ENCODE measurements around the gene FBXL19. TPM values are rescaled to one million over a fixed set of nuclear protein-coding genes. Genes with fewer than 3 reads are reported as not detected.

FBXL19 gene
- polyA plus RNA-seq, 1 donor from 2014 or later = 0.26 TPM

- peaks cover 0 to 8% (median 7%) of the 10 kb centered on the region in 3 donors for H3K4me1 Mint-ChIP-seq
- H3K27me3 Mint-ChIP-seq = no peaks in the 10 kb centered on the region
- H3K9me3 Mint-ChIP-seq = peaks cover 0 to 1% (median 0%) of the 10 kb centered on the region in 3 donors
- peak overlapping the region; percentile 92 to 100 (median 100) for H3K4me3 Mint-ChIP-seq
- peak overlapping the region; percentile 92 to 100 (median 99) for H3K27ac Mint-ChIP-seq
- H3K36me3 Mint-ChIP-seq = no peaks in the 10 kb centered on the region
Observed at GRCh38 chr16:30922960-30923535, 324 bp upstream of the FBXL19 start.

GRCh38 chr16:30924076-30924912 lies 922 bp downstream of the FBXL19 start:
- H3K4me1 Mint-ChIP-seq = peaks cover 0 to 10% (median 7%) of the 10 kb centered on the region in 3 donors
- no peaks in the 10 kb centered on the region for H3K36me3 Mint-ChIP-seq
- H3K27ac Mint-ChIP-seq = no peak overlapping the region
- H3K27me3 Mint-ChIP-seq = no peaks in the 10 kb centered on the region
- peaks cover 0 to 1% (median 0%) of the 10 kb centered on the region in 3 donors for H3K9me3 Mint-ChIP-seq
- peak overlapping the region; percentile 64 to 85 (median 76) for H3K4me3 Mint-ChIP-seq

GRCh38 chr16:30924913-30925631 lies 1.7 kb downstream of the FBXL19 start:
- peak overlapping the region; percentile 64 to 85 (median 72) for H3K4me3 Mint-ChIP-seq
- H3K27ac Mint-ChIP-seq = no peak overlapping the region
- no peaks in the 10 kb centered on the region for H3K36me3 Mint-ChIP-seq
- H3K27me3 Mint-ChIP-seq = no peaks in the 10 kb centered on the region
- peaks cover 0 to 1% (median 0%) of the 10 kb centered on the region in 3 donors for H3K9me3 Mint-ChIP-seq
- H3K4me1 Mint-ChIP-seq = peaks cover 0 to 10% (median 7%) of the 10 kb centered on the region in 3 donors

GRCh38 chr16:30925632-30925987 lies 2.2 kb downstream of the FBXL19 start:
- Mint-ChIP-seq H3K4me1 (peaks cover 0 to 10% (median 7%) of the 10 kb centered on the region in 3 donors), H3K27me3 (no peaks in the 10 kb centered on the region), H3K27ac (no peak overlapping the region), H3K9me3 (peaks cover 0 to 1% (median 0%) of the 10 kb centered on the region in 3 donors), H3K36me3 (no peaks in the 10 kb centered on the region), H3K4me3 (peak overlapping the region in 2 of 4 donors; percentile 68 to 69)

- H3K9me3 Mint-ChIP-seq = no peaks in the 10 kb centered on the region
- no peak overlapping the region for H3K27ac Mint-ChIP-seq
- no peaks in the 10 kb centered on the region for H3K36me3 Mint-ChIP-seq
- no peaks in the 10 kb centered on the region for H3K27me3 Mint-ChIP-seq
- H3K4me3 Mint-ChIP-seq = peak overlapping the region in 2 of 4 donors; percentile 68 to 69
- peaks cover 0 to 8% (median 7%) of the 10 kb centered on the region in 3 donors for H3K4me1 Mint-ChIP-seq
Observed at GRCh38 chr16:30925995-30926811, 2.8 kb downstream of the FBXL19 start.

- no peak overlapping the region for H3K27ac Mint-ChIP-seq
- no peaks in the 10 kb centered on the region for H3K36me3 Mint-ChIP-seq
- no peaks in the 10 kb centered on the region for H3K9me3 Mint-ChIP-seq
- H3K4me1 Mint-ChIP-seq = peaks cover 0 to 7% (median 4%) of the 10 kb centered on the region in 3 donors
- no peaks in the 10 kb centered on the region for H3K27me3 Mint-ChIP-seq
- H3K4me3 Mint-ChIP-seq = peak overlapping the region in 1 of 4 donors; percentile 68
Observed at GRCh38 chr16:30926937-30927788, 3.8 kb downstream of the FBXL19 start.

GRCh38 chr16:30927789-30928378 lies 4.5 kb downstream of the FBXL19 start:
- no peaks in the 10 kb centered on the region for H3K36me3 Mint-ChIP-seq
- no peaks in the 10 kb centered on the region for H3K27me3 Mint-ChIP-seq
- H3K4me3 Mint-ChIP-seq = peak overlapping the region in 1 of 4 donors; percentile 35
- H3K4me1 Mint-ChIP-seq = peaks cover 0 to 7% (median 4%) of the 10 kb centered on the region in 3 donors
- peak overlapping the region in 1 of 3 donors; percentile 74 for H3K27ac Mint-ChIP-seq
- H3K9me3 Mint-ChIP-seq = no peaks in the 10 kb centered on the region

- H3K27me3 Mint-ChIP-seq = no peaks in the 10 kb centered on the region
- no peaks in the 10 kb centered on the region for H3K9me3 Mint-ChIP-seq
- peak overlapping the region in 1 of 4 donors; percentile 35 for H3K4me3 Mint-ChIP-seq
- no peaks in the 10 kb centered on the region for H3K36me3 Mint-ChIP-seq
- H3K4me1 Mint-ChIP-seq = peaks cover 0 to 6% (median 4%) of the 10 kb centered on the region in 3 donors
- H3K27ac Mint-ChIP-seq = peak overlapping the region in 1 of 3 donors; percentile 74
Observed at GRCh38 chr16:30928390-30928789, 5.0 kb downstream of the FBXL19 start.

GRCh38 chr16:30929167-30929566 lies 5.8 kb downstream of the FBXL19 start:
- Mint-ChIP-seq H3K9me3 (no peaks in the 10 kb centered on the region), H3K36me3 (no peaks in the 10 kb centered on the region), H3K4me3 (peak overlapping the region in 1 of 4 donors; percentile 52), H3K27ac (no peak overlapping the region), H3K4me1 (peaks cover 0 to 6% (median 4%) of the 10 kb centered on the region in 3 donors), H3K27me3 (no peaks in the 10 kb centered on the region)

- no peaks in the 10 kb centered on the region for H3K9me3 Mint-ChIP-seq
- no peak overlapping the region for H3K4me3 Mint-ChIP-seq
- no peaks in the 10 kb centered on the region for H3K36me3 Mint-ChIP-seq
- H3K4me1 Mint-ChIP-seq = peaks cover 0 to 5% (median 2%) of the 10 kb centered on the region in 3 donors
- no peaks in the 10 kb centered on the region for H3K27me3 Mint-ChIP-seq
- no peak overlapping the region for H3K27ac Mint-ChIP-seq
Observed at GRCh38 chr16:30930160-30930571, 6.8 kb downstream of the FBXL19 start.

- H3K36me3 Mint-ChIP-seq = no peaks in the 10 kb centered on the region
- H3K4me1 Mint-ChIP-seq = peaks cover 0 to 5% (median 3%) of the 10 kb centered on the region in 3 donors
- H3K27ac Mint-ChIP-seq = peak overlapping the region in 1 of 3 donors; percentile 31
- no peaks in the 10 kb centered on the region for H3K9me3 Mint-ChIP-seq
- H3K27me3 Mint-ChIP-seq = no peaks in the 10 kb centered on the region
- H3K4me3 Mint-ChIP-seq = peak overlapping the region in 1 of 4 donors; percentile 36
Observed at GRCh38 chr16:30931068-30931650, 7.8 kb downstream of the FBXL19 start.

- Mint-ChIP-seq H3K27ac (no peak overlapping the region), H3K4me1 (peaks cover 0 to 14% (median 8%) of the 10 kb centered on the region in 3 donors)
Observed at GRCh38 chr16:30934827-30935557, 11.6 kb downstream of the FBXL19 start.

More at GRCh38 chr16:30934827-30935557, 11.6 kb downstream of the FBXL19 start:
- Mint-ChIP-seq H3K27me3 (no peaks in the 10 kb centered on the region), H3K4me3 (peak overlapping the region in 1 of 4 donors; percentile 30), H3K9me3 (no peaks in the 10 kb centered on the region), H3K36me3 (no peaks in the 10 kb centered on the region)
